Panc1 (cell line): ENCODE results near the gene ITSN2. TPM values are rescaled to one million over a fixed set of nuclear protein-coding genes. Genes with fewer than 3 reads are reported as not detected.

Experiments
- ATAC-seq: fragments of 200-7000 bp; cut with Tn5 transposase; 2 replicates; pipeline ENCODE4 v1.9.1; 2020; ENCODE audit warnings: mild to moderate bottlenecking, moderate library complexity
- BruUV-seq: library from RNA; stranded (reverse); fragments of 400-500 nt; replicated peaks from 2 replicates; lab custom pipeline; 2021; lab: Mats Ljungman, UMichigan
- CTCF ChIA-PET: fragments of 300-600 bp; sonication (Branson Sonifier 250); formaldehyde crosslinking; loops from one replicate; lab custom pipeline; 2022; ENCODE audit warnings: antibody characterized with exemption; lab: Charles Lee
- POLR2A ChIA-PET: fragments of 300-600 bp; sonication (Branson Sonifier 250); formaldehyde crosslinking; loops from one replicate; lab custom pipeline; 2022; ENCODE audit warnings: antibody characterized with exemption; lab: Charles Lee
- DNase-seq: peaks from one replicate; pipeline ENCODE4 v3.0.0-alpha.2; 2010; ENCODE audit warnings: low read depth, low spot score
- H3K27ac ChIP-seq: 2 replicates; pipeline ENCODE4 v1.5.1; 2011; ENCODE audit warnings: mild to moderate bottlenecking, low read length, inconsistent platforms
- H3K27me3 ChIP-seq: fragments of 200-500 bp; sonication (Bioruptor generic); 2 replicates; pipeline ENCODE4 v1.6.0; 2014; ENCODE audit warnings: low read length, inconsistent platforms; ENCODE audit not compliant: control insufficient read depth, insufficient read depth
- H3K36me3 ChIP-seq: fragments of 200-500 bp; sonication (Bioruptor generic); 2 replicates; pipeline ENCODE4 v1.5.1; 2014; ENCODE audit warnings: inconsistent platforms, mild to moderate bottlenecking, low read length, moderate library complexity; ENCODE audit not compliant: control insufficient read depth, insufficient read depth
- H3K4me1 ChIP-seq: 2 replicates; pipeline ENCODE4 v1.5.1; 2011; ENCODE audit warnings: inconsistent platforms, mild to moderate bottlenecking, low read length, moderate library complexity; ENCODE audit not compliant: control insufficient read depth, insufficient read depth
- H3K4me3 ChIP-seq, 2 experiments: 2 replicates each; pipeline ENCODE4 v1.5.1; 2011 to 2012; ENCODE audit warnings: low read depth in 2 of 2, low read length in 2 of 2, mild to moderate bottlenecking in 2 of 2, inconsistent platforms in 1 of 2, moderate library complexity in 1 of 2
- H3K9me3 ChIP-seq: fragments of 200-500 bp; sonication (Bioruptor generic); 2 replicates; pipeline ENCODE4 v1.5.1; 2014; ENCODE audit warnings: low read depth, mild to moderate bottlenecking, inconsistent platforms, low read length, moderate library complexity; ENCODE audit not compliant: control insufficient read depth, insufficient read depth
- POLR2AphosphoS5 ChIP-seq: IDR thresholded peaks from 2 replicates; pipeline ENCODE4 v1.6.1; 2012; ENCODE audit warnings: mild to moderate bottlenecking, low read depth, low read length, moderate library complexity
- SIN3A ChIP-seq: IDR thresholded peaks from 2 replicates; pipeline ENCODE4 v1.6.1; 2012; ENCODE audit warnings: low read depth, mild to moderate bottlenecking, low read length, moderate library complexity, borderline replicate concordance; ENCODE audit not compliant: insufficient read depth
- TCF7L2 ChIP-seq: IDR thresholded peaks from 2 replicates; pipeline ENCODE4 v1.6.1; 2011; ENCODE audit warnings: mild to moderate bottlenecking, low read depth, low read length, inconsistent platforms
- in situ Hi-C: cut with HindIII; loops from 2 replicates; pipeline ENCODE4 v1.10.0; 2016; ENCODE audit warnings: low sequenced_read_pairs, low pct_unique_long_range_greater_than_20kb
- intact Hi-C: fragments of 100-400 bp; cut with micrococcal nuclease; formaldehyde crosslinking; loops from one replicate; pipeline ENCODE4 v1.10.0; 2022; ENCODE audit not compliant: unreplicated experiment
- total RNA-seq: library from RNA; stranded (reverse); gene quantifications from one replicate; pipeline ENCODE4 v1.2.1, GENCODE V29; 2021; ENCODE audit not compliant: unreplicated experiment
- TF ChIP-seq, protein P1 (sequence below): fragments of 450-650 bp; IDR thresholded peaks from 2 replicates; pipeline ENCODE4 v1.5.1; 2017; ENCODE audit warnings: mild to moderate bottlenecking
- TF ChIP-seq, protein P2 (sequence below), 2 experiments: IDR thresholded peaks; 2 replicates each; pipeline ENCODE4 v1.6.1; 2011 to 2012; ENCODE audit warnings: low read depth in 2 of 2, control low read depth in 1 of 2, low read length in 1 of 2, mild to moderate bottlenecking in 1 of 2, moderate library complexity in 1 of 2; ENCODE audit not compliant: insufficient read depth in 1 of 2

The ITSN2 gene
- total RNA-seq, 1 experiment from 2014 or later, result 57.7 TPM

DNA sequence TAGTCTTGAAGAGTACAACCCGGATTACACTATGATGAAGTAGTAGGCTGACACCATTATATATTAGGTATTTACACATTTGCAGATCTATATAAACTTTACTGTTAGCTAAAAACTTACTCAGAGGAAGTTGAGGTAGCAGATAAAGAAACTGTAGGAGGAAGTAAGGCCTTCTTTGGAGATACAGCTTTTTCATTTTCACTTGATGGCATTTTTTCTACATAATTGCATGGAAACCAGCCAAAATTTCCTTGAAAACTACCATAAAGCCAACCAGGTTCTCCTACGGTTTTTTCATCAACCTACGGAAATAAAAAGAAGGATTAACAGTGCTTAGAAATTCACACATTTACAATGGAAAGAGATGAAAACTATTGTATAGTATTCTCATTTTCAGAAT lies 98.9 kb downstream of the ITSN2 start:
- DNase-seq (no peak), ATAC-seq (no peak)
- no peaks in the 10 kb centered on the region for H3K4me1 ChIP-seq
- H3K27me3 ChIP-seq, result no peaks in the 10 kb centered on the region
- POLR2A ChIA-PET, result no interaction called here
- peaks cover 15% of the 10 kb centered on the region for H3K36me3 ChIP-seq
- TF ChIP-seq, protein P1, sequence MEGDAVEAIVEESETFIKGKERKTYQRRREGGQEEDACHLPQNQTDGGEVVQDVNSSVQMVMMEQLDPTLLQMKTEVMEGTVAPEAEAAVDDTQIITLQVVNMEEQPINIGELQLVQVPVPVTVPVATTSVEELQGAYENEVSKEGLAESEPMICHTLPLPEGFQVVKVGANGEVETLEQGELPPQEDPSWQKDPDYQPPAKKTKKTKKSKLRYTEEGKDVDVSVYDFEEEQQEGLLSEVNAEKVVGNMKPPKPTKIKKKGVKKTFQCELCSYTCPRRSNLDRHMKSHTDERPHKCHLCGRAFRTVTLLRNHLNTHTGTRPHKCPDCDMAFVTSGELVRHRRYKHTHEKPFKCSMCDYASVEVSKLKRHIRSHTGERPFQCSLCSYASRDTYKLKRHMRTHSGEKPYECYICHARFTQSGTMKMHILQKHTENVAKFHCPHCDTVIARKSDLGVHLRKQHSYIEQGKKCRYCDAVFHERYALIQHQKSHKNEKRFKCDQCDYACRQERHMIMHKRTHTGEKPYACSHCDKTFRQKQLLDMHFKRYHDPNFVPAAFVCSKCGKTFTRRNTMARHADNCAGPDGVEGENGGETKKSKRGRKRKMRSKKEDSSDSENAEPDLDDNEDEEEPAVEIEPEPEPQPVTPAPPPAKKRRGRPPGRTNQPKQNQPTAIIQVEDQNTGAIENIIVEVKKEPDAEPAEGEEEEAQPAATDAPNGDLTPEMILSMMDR, result no peak
- TF ChIP-seq TCF7L2, result no peak
- TF ChIP-seq SIN3A, result no peak
- TF ChIP-seq POLR2AphosphoS5, result no peak
- TF ChIP-seq, protein P2, sequence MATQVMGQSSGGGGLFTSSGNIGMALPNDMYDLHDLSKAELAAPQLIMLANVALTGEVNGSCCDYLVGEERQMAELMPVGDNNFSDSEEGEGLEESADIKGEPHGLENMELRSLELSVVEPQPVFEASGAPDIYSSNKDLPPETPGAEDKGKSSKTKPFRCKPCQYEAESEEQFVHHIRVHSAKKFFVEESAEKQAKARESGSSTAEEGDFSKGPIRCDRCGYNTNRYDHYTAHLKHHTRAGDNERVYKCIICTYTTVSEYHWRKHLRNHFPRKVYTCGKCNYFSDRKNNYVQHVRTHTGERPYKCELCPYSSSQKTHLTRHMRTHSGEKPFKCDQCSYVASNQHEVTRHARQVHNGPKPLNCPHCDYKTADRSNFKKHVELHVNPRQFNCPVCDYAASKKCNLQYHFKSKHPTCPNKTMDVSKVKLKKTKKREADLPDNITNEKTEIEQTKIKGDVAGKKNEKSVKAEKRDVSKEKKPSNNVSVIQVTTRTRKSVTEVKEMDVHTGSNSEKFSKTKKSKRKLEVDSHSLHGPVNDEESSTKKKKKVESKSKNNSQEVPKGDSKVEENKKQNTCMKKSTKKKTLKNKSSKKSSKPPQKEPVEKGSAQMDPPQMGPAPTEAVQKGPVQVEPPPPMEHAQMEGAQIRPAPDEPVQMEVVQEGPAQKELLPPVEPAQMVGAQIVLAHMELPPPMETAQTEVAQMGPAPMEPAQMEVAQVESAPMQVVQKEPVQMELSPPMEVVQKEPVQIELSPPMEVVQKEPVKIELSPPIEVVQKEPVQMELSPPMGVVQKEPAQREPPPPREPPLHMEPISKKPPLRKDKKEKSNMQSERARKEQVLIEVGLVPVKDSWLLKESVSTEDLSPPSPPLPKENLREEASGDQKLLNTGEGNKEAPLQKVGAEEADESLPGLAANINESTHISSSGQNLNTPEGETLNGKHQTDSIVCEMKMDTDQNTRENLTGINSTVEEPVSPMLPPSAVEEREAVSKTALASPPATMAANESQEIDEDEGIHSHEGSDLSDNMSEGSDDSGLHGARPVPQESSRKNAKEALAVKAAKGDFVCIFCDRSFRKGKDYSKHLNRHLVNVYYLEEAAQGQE (IDR thresholded peaks at IDR 0.05; ENCODE audit: insufficient read depth in 1 of 2, low read depth in 2 of 2, low read length in 1 of 2), result no peak
- no peaks in the 10 kb centered on the region for H3K9me3 ChIP-seq
- CTCF ChIA-PET, result no interaction called here
- no peak overlapping the region for H3K27ac ChIP-seq
- no peak overlapping the region for H3K4me3 ChIP-seq
- intact Hi-C loops, result no loop called here
- in situ Hi-C loops, result no loop called here
- no TSS peak for BruUV-seq

DNA sequence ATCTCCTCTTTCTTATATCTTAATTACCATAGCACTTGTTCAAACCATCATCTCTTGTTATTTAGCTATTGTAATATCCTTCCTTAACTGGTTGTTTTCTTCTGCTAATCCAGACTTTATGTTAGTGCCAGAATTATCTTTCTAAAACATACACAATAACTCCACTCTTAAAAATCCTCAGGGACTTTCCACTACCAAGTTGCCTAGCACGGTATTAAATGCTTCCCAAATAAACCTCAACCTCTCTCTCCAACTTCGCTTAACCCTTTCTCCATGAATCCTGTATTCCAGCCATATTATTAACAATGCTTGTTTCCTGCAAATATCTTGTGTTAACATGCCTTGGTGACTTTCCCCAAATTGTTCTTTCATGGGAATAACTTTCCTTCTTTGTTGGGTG lies 101.0 kb downstream of the ITSN2 start:
- no peaks in the 10 kb centered on the region for H3K4me1 ChIP-seq
- no peak for DNase-seq
- no peak for ATAC-seq
- no TSS peak for BruUV-seq
- H3K27me3 ChIP-seq, result no peaks in the 10 kb centered on the region
- in situ Hi-C loops (no loop called here), intact Hi-C loops (no loop called here)
- H3K4me3 ChIP-seq, result no peak overlapping the region
- H3K27ac ChIP-seq, result no peak overlapping the region
- TF ChIP-seq TCF7L2 (no peak), SIN3A (no peak), POLR2AphosphoS5 (no peak)
- TF ChIP-seq, protein P1, result no peak
- TF ChIP-seq, protein P2 (IDR thresholded peaks at IDR 0.05; ENCODE audit: insufficient read depth in 1 of 2, low read depth in 2 of 2, low read length in 1 of 2), result no peak
- POLR2A ChIA-PET, result no interaction called here
- no peaks in the 10 kb centered on the region for H3K9me3 ChIP-seq
- CTCF ChIA-PET, result no interaction called here
- peaks cover 10% of the 10 kb centered on the region for H3K36me3 ChIP-seq
